Fibroblast of pulmonary artery (primary cell): ENCODE results near the gene MEGF11.

Experiments
- DNase-seq: peaks from one replicate; pipeline ENCODE4 v3.0.0-alpha.2; 2010; ENCODE audit warnings: low read depth
- H3K4me3 ChIP-seq: replicated peaks from 2 replicates; pipeline ENCODE4 v1.5.1; 2011; ENCODE audit warnings: low read depth, mild to moderate bottlenecking, control low read depth, low read length, moderate library complexity
- TF ChIP-seq, protein P1 (sequence below): IDR thresholded peaks from 2 replicates; pipeline ENCODE4 v1.5.1; 2011; ENCODE audit warnings: mild to moderate bottlenecking, control low read depth, low read length, inconsistent platforms; ENCODE audit errors: missing control alignments

Gene MEGF11

DNA sequence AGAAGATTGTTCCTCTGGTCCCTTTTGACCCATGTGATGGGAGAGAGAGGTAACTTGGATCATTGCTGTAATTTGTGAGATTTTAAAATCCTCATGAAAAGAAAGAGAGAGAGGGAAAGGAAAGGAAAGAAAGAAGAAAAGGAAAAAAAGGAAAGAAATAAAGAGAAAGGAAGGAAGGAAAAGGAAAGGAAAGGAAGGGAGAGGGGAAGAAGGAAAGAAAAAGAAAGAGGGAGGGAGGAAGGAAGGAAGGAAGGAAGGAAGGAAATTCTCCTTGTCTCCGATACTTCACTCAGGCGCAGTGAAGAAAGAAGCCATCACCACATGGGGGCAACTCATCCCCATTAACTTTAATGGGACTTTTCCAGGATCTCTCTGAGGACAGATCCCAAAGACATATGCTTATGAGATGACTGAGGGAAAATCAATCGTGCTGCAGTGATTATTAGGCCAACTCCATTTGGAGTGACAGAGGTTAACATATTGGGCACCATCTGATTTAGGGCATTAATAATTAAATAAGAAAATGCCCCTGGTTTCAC, 123.0 kb downstream of the MEGF11 start:
- H3K4me3 ChIP-seq: no peak overlapping the region
- no peak for DNase-seq
- TF ChIP-seq, protein P1, sequence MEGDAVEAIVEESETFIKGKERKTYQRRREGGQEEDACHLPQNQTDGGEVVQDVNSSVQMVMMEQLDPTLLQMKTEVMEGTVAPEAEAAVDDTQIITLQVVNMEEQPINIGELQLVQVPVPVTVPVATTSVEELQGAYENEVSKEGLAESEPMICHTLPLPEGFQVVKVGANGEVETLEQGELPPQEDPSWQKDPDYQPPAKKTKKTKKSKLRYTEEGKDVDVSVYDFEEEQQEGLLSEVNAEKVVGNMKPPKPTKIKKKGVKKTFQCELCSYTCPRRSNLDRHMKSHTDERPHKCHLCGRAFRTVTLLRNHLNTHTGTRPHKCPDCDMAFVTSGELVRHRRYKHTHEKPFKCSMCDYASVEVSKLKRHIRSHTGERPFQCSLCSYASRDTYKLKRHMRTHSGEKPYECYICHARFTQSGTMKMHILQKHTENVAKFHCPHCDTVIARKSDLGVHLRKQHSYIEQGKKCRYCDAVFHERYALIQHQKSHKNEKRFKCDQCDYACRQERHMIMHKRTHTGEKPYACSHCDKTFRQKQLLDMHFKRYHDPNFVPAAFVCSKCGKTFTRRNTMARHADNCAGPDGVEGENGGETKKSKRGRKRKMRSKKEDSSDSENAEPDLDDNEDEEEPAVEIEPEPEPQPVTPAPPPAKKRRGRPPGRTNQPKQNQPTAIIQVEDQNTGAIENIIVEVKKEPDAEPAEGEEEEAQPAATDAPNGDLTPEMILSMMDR: no peak

DNA sequence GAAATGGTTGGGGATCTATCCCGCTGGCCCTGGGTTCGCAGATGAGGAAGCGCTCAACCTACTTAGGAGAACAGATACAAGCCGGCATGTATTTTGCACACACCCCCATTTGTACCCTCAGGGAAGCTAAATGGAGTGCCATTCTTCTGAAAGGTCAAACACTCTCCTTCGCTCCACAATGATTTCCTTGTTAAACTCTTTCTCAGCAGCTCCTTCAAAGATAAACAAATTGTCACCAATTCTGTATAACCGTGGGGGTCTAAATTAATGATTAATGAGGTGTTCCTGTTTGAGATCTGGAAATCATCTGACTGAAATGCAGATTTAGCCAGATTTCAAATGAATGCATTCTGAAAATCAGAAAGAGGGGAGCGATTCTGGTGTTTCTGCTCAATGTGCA, 124.0 kb downstream of the MEGF11 start:
- DNase-seq: no peak
- no peak overlapping the region for H3K4me3 ChIP-seq
- TF ChIP-seq, protein P1: no peak

DNA sequence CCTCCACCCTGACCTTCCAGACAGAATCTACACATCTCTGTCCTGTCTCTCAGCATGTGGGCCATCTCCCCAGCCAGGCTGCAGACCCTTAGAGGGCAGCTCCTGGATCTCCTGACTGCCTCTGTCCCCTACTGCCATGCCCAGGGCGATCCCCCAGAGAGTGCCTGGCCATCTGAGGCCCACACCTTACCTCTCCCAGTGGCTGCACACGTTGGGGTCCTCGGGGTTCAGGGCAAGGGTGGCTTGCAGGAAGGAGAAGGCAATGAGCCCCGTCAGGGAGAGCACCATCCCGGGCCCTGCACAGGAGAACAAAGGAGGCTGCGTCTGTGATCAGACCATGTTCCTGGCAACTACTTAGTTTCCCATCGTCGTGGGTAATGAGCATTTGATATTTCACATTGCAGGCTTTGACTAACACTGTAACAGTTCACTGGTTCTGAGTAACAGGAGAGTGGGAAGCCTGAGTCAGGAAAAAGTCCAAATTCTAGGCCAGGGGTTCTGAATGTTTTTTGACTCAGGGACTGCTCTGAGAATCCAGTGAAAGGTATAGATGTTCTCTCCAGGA, 125.4 kb downstream of the MEGF11 start:
- DNase-seq: no peak
- no peak overlapping the region for H3K4me3 ChIP-seq
- TF ChIP-seq, protein P1: no peak

DNA sequence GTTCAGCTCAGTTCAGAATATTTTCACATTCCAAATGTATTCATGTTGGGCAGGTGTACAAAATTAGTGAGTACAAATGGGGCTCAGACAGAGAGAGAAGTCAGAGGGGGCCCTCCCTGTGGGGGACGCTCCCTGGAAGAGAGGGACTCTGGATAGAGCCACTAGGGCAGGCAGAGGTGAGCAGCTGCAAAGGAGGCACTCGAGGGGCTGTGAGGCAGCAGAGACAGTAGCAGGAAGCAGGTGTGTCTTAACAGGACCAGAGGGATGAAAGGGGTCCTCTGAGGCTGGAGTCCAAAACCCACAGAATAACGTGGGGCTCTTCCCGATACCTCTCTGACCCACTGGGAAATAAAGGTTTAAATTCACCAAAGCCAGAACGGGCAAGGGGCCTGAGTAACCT, 127.1 kb downstream of the MEGF11 start:
- DNase-seq: no peak
- TF ChIP-seq, protein P1: no peak
- no peak overlapping the region for H3K4me3 ChIP-seq

DNA sequence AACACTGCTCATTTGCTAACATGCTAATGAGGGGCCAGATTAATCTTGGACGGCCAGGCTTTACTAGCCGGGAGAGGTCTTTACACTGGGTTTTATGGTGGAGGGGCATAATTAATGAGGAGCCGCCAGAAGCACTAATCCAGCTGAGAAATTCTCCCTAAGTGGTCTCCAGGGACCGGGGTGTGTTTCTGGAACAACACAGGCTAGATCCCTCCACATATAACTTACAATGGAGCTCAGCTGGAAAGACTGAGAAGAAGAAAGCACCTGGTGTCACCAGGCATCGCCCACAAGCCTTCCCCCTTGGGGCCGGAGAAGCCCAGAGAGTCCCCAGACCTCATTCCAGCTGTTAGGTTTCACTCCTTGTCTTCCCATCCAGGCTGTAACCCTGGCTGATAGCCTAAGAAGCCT, 127.5 kb downstream of the MEGF11 start:
- H3K4me3 ChIP-seq: no peak overlapping the region
- DNase-seq: no peak
- TF ChIP-seq, protein P1: no peak

DNA sequence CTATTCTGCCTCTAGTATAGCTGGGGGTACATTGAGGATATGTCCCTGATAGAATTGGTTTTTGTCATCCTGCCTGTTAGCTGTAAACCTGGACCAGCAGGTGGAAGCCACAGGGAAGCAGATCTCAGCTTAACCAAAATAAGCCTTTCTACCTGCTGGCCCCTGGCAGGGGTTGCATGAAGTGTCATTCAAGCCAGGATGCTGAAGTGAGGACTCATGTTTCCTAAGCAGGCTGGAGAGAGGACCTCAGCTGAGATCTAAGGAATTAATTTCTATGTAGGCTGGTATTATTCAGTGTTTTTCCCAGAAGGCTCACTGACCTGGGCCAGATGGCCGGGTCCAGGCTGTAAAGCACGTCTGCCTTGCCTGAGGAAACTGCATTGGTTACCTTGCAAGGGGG, 128.9 kb downstream of the MEGF11 start:
- H3K4me3 ChIP-seq: no peak overlapping the region
- DNase-seq: no peak
- TF ChIP-seq, protein P1: no peak

DNA sequence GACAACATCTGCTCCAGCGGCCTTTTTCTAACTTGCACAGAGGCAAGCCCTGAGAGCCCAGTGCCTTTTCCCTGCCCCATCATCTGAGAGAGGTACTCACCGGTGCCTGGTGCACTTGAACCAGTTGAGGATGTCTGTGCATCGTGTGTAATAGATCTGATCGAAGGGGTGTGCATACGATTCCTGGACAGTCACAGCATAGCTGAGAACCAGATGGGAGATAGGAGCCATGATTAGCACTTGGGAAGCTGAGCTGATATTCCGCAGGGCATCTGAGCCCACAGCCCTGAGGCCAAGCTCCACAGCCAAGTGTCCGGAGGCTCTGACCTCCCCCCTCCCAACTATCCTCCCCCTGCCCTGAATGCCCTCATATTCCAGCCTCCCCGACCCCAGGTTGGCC, 129.8 kb downstream of the MEGF11 start:
- TF ChIP-seq, protein P1: no peak
- no peak overlapping the region for H3K4me3 ChIP-seq
- no peak for DNase-seq
